ENCODE results near the gene DNM2. TPM values are rescaled to one million over a fixed set of nuclear protein-coding genes. Genes with fewer than 3 reads are reported as not detected.

DNM2 gene
- total RNA-seq, 6 donors from 2014 or later: 238 to 744 (median 318) TPM

DNA sequence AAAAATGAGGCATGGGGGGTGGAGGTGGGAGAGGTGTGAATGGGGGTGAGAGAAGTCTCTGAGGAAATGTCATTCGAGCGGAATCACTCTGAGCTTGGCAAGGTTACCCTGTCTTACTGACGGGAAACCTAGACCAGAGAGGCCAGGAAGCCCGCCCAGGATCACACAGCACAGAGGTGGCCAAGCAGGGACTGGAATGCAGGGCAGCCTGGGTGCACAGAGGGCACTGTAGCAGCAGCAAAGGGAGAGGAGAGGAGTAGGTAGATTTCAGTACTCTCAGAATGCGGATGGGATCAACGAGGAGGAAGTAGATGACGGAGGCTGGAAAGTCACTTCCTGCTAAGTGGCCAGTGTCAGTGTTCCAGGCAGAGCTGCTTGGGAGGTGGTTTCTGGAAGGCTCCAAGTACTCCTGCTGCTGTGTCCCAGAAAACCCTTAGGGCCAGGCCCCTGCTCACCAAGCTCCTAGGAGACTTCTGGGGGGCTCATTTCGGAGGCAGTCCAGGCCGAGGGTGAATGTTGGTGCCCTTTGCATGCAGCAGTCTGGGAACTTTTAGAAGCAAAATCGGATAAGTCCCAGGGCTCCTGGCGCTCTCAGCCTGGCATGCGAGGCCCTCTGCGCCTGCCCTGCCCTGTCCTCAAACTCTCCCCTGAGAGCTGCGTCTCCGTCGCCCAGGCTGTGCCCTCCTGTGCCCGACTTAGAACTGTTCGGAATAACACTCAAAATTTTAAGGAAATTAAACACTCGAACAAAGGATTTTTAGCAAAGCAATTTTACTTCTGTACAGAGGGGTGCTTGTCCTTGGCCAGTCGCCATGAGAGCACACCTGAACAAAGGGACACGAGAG is 33.5 kb downstream of the DNM2 start:
- Histone ChIP-seq H3K9me3 (no peaks in the 10 kb centered on the region), H3K4me3 (peak overlapping the region in 2 of 4 donors; percentile 11 to 15), H3K36me3 (peaks cover 0 to 5% (median 0%) of the 10 kb centered on the region in 4 donors), H3K27me3 (no peaks in the 10 kb centered on the region), H3K4me1 (peaks cover 76 to 97% (median 88%) of the 10 kb centered on the region in 4 donors), H3K27ac (peak overlapping the region; percentile 81 to 93 (median 90))
- DNase-seq: peak; percentile 62 to 87
- peak; percentile 73 to 86 for ATAC-seq (ENCODE audit: low FRiP score in 2 of 2)
- TF ChIP-seq EP300 (IDR thresholded peaks at IDR 0.05) (peak in 3 of 4 donors; percentile 61 to 88 (median 85)), POLR2AphosphoS5 (IDR thresholded peaks at IDR 0.05) (peak; percentile 63 to 82), POLR2A (IDR thresholded peaks at IDR 0.05) (peak in 1 of 4 donors; percentile 62), CTCF (IDR thresholded peaks at IDR 0.05) (no peak)
- WGBS, 2 donors: 39 to 57% methylated on average over 21 of the region's 21 CpGs

DNA sequence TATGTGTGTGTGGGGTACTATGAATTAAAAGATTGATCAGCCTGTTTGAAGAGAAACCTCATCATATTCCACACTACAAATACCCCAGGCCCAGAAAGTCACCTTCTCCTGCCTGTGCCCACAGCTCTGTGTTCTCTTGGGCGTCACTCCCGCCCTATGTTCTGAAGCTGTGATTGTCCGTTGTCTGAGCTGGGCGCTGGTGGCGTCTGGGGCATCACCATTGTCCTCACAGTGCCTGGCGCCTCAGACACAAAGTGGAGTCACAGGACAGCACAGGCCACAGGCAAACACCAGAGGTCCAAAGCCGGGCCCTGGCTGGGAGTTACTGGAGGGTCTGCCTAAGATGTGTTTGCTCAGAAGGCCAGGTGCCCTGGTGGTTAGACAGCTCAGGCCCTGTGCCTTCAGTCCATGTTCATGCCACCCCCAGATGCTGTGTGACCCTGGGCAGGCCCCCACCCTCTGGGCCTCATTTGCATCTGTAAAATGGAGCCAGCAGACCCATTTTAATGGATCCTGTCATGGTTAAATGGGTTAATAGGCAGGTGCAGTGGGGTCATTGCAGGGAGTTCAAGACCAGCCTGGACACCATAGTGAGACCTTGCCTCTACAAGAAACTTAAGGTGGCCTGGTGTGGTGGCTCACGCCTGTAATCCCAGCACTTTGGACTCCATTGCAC is 34.5 kb downstream of the DNM2 start:
- DNase-seq: no peak
- ATAC-seq (ENCODE audit: low FRiP score in 2 of 2): no peak
- H3K4me3 ChIP-seq: no peak overlapping the region
- H3K4me1 ChIP-seq: peaks cover 72 to 98% (median 89%) of the 10 kb centered on the region in 4 donors
- WGBS, 2 donors: 85 to 92% methylated on average over 6 to 8 of the region's 8 CpGs
- peak overlapping the region; percentile 81 to 93 (median 90) for H3K27ac ChIP-seq
- no peaks in the 10 kb centered on the region for H3K27me3 ChIP-seq
- H3K9me3 ChIP-seq: no peaks in the 10 kb centered on the region
- TF ChIP-seq POLR2A (IDR thresholded peaks at IDR 0.05) (no peak), POLR2AphosphoS5 (IDR thresholded peaks at IDR 0.05) (no peak), CTCF (IDR thresholded peaks at IDR 0.05) (no peak), EP300 (IDR thresholded peaks at IDR 0.05) (no peak)
- peaks cover 0 to 5% (median 0%) of the 10 kb centered on the region in 4 donors for H3K36me3 ChIP-seq

DNA sequence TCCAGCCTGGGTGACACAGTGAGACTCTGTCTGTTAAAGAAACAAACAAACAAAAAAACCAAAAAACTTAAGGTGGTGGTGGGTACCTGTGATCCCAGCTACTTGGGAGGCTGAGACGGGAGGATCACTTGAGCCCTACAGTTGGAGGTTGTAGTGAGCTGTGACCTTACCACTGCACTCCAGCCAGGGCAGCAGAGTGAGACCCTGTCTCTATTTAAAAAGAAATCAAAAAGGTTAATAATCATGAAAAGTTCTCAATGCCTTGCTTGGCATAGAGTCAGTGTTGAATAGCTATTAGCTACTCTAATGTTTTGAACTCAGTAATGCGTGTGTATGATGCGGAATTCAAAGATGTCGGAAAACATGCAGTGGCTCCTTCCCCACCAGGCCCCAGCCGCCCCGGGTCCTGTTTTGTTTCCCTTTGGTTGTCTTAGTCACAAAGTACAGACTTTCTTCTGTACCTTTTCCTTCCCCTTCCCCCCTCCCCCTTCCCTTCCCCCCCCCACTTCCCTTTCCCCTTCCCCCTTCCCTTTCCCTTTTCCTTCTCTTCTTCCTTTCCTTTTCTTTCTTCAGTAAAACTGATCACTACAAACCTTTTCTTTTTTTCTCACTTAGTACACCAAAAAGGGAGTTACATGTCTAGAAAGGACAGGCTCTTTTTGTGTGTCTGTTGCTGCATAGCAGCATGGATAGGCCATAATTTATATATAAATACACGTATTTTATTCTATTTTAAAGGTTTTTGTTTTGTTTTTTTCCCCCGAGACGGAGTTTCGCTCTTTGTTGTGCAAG is 35.2 kb downstream of the DNM2 start:
- DNase-seq (no peak), ATAC-seq (ENCODE audit: low FRiP score in 2 of 2) (no peak)
- Histone ChIP-seq H3K9me3 (no peaks in the 10 kb centered on the region), H3K4me1 (peaks cover 66 to 96% (median 86%) of the 10 kb centered on the region in 4 donors), H3K27ac (peak overlapping the region; percentile 81 to 93 (median 90)), H3K27me3 (no peaks in the 10 kb centered on the region), H3K36me3 (peaks cover 0 to 5% (median 0%) of the 10 kb centered on the region in 4 donors), H3K4me3 (no peak overlapping the region)
- WGBS, 2 donors: 80 to 81% methylated on average over 10 of the region's 10 CpGs
- no peak for TF ChIP-seq EP300 (IDR thresholded peaks at IDR 0.05)
- no peak for TF ChIP-seq POLR2AphosphoS5 (IDR thresholded peaks at IDR 0.05)
- TF ChIP-seq POLR2A (IDR thresholded peaks at IDR 0.05): no peak

DNA sequence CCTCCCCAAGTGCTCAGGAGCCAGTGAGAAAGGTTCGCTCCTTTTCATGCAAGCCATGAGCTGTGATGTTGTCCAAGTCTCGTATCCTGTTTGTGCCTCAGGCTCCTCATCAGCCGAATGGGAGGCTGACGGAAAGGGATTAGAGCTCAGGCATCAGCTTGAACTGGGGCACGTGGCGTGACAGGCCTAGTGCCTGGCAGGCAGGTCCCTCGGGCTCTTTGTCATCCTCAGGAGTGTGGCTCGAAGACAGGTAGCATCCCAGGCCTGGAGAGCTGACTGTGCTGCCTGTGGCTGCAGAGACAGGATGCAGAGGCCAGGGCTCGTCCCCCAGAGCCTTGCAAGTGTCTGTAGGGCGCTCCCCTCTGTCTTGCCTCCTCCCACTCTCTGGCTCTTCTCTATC is 38.5 kb downstream of the DNM2 start:
- H3K36me3 ChIP-seq: peaks cover 4 to 18% (median 7%) of the 10 kb centered on the region in 4 donors
- no peak overlapping the region for H3K4me3 ChIP-seq
- no peaks in the 10 kb centered on the region for H3K27me3 ChIP-seq
- ATAC-seq (ENCODE audit: low FRiP score in 2 of 2) (no peak), DNase-seq (no peak)
- H3K9me3 ChIP-seq: no peaks in the 10 kb centered on the region
- H3K27ac ChIP-seq: peak overlapping the region; percentile 5 to 81 (median 70)
- TF ChIP-seq CTCF (IDR thresholded peaks at IDR 0.05): no peak
- TF ChIP-seq EP300 (IDR thresholded peaks at IDR 0.05): no peak
- no peak for TF ChIP-seq POLR2AphosphoS5 (IDR thresholded peaks at IDR 0.05)
- TF ChIP-seq POLR2A (IDR thresholded peaks at IDR 0.05): no peak
- H3K4me1 ChIP-seq: peaks cover 52 to 87% (median 67%) of the 10 kb centered on the region in 4 donors
- 88 to 91% methylated on average over 6 to 10 of the region's 10 CpGs for WGBS, 2 donors
